ENCODE measurements around the gene BMERB1. TPM values are rescaled to one million over a fixed set of nuclear protein-coding genes. Genes with fewer than 3 reads are reported as not detected.
A peak's percentile ranks its signal among the peaks of the same experiment; 100 is the strongest.

Gene BMERB1
- total and polyA plus RNA-seq, 9 of the 15 experiments (the other 6 are each of a cell fraction or from before 2014, with no cell fraction given), result 0.29 to 2.9 (median 0.94) TPM

- TF ChIP-seq, protein P1, sequence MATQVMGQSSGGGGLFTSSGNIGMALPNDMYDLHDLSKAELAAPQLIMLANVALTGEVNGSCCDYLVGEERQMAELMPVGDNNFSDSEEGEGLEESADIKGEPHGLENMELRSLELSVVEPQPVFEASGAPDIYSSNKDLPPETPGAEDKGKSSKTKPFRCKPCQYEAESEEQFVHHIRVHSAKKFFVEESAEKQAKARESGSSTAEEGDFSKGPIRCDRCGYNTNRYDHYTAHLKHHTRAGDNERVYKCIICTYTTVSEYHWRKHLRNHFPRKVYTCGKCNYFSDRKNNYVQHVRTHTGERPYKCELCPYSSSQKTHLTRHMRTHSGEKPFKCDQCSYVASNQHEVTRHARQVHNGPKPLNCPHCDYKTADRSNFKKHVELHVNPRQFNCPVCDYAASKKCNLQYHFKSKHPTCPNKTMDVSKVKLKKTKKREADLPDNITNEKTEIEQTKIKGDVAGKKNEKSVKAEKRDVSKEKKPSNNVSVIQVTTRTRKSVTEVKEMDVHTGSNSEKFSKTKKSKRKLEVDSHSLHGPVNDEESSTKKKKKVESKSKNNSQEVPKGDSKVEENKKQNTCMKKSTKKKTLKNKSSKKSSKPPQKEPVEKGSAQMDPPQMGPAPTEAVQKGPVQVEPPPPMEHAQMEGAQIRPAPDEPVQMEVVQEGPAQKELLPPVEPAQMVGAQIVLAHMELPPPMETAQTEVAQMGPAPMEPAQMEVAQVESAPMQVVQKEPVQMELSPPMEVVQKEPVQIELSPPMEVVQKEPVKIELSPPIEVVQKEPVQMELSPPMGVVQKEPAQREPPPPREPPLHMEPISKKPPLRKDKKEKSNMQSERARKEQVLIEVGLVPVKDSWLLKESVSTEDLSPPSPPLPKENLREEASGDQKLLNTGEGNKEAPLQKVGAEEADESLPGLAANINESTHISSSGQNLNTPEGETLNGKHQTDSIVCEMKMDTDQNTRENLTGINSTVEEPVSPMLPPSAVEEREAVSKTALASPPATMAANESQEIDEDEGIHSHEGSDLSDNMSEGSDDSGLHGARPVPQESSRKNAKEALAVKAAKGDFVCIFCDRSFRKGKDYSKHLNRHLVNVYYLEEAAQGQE (IDR thresholded peaks at IDR 0.05; ENCODE audit: borderline replicate concordance), result peak; percentile 61
- TF ChIP-seq, protein P1 (CRISPR knock-in tag; IDR thresholded peaks at IDR 0.05; ENCODE audit: low read depth), result no peak
- TF ChIP-seq CHD7 (IDR thresholded peaks at IDR 0.05; ENCODE audit: low read depth, low read length) (no peak), SIN3A (IDR thresholded peaks at IDR 0.05; ENCODE audit: borderline replicate concordance in 2 of 2, control insufficient read depth in 1 of 2, low read depth in 2 of 2, low read length in 2 of 2) (no peak), NR2C2 (CRISPR knock-in tag; IDR thresholded peaks at IDR 0.05) (no peak), NR2C2 (tag; IDR thresholded peaks at IDR 0.05) (no peak), MCM3 (IDR thresholded peaks at IDR 0.05) (no peak), DPF2 (IDR thresholded peaks at IDR 0.05) (no peak)
These were observed 111.2 kb downstream of the BMERB1 start (continued) for GRCh38 chr16:15545544-15545943.

Data from K562 (cell line).